Neural progenitor cell (in vitro differentiated cells): ENCODE data around the gene MEIS2.

ENCODE experiments used
- EZH2 ChIP-seq: fragments of 200-600 bp; sonication (generic); IDR thresholded peaks from 2 replicates; pipeline ENCODE4 v1.6.1; 2017; ENCODE audit warnings: antibody characterized with exemption, mild to moderate bottlenecking, moderate library complexity
- EZH2phosphoT487 ChIP-seq: fragments of 200-600 bp; sonication (generic); IDR thresholded peaks from 2 replicates; pipeline ENCODE4 v1.6.1; 2017; ENCODE audit warnings: antibody characterized with exemption
- TF ChIP-seq, protein P1 (sequence below): fragments of 200-600 bp; sonication (generic); IDR thresholded peaks from 2 replicates; pipeline ENCODE4 v1.5.1; 2017; ENCODE audit warnings: antibody characterized with exemption, mild to moderate bottlenecking

DNA sequence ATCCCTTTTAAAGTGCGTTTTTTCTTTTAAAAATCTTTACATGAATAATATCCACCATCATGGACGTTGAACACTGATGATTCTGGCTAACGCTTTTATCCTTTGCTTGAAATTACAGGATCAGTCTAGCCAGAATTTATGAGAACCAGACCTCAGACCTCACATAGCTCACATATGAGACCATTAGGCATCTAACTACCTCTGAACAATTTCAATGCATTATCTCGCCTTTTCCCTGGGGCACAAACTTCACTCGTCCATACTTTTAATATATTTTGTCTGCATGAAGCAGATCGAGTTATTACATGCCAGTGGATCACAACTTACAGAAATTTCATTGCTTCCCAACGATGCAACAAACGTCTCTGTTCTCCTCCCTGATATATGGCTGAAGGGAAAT, 105.6 kb downstream of the MEIS2 start:
- TF ChIP-seq, protein P1, sequence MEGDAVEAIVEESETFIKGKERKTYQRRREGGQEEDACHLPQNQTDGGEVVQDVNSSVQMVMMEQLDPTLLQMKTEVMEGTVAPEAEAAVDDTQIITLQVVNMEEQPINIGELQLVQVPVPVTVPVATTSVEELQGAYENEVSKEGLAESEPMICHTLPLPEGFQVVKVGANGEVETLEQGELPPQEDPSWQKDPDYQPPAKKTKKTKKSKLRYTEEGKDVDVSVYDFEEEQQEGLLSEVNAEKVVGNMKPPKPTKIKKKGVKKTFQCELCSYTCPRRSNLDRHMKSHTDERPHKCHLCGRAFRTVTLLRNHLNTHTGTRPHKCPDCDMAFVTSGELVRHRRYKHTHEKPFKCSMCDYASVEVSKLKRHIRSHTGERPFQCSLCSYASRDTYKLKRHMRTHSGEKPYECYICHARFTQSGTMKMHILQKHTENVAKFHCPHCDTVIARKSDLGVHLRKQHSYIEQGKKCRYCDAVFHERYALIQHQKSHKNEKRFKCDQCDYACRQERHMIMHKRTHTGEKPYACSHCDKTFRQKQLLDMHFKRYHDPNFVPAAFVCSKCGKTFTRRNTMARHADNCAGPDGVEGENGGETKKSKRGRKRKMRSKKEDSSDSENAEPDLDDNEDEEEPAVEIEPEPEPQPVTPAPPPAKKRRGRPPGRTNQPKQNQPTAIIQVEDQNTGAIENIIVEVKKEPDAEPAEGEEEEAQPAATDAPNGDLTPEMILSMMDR, result no peak
- TF ChIP-seq EZH2, result no peak
- TF ChIP-seq EZH2phosphoT487, result no peak
